Inflammatory macrophage (primary cell): Measurements from ENCODE around the gene PGLYRP3.

ENCODE experiments used
- DNase-seq, 2 donors: peaks; one replicate each; pipeline ENCODE4 v3.0.0-alpha.2; 2020 to 2022

PGLYRP3 gene

GRCh38 chr1:153259387-153259786, 53.4 kb downstream of the PGLYRP3 start, which contains the start of gene LORICRIN:
Gene LORICRIN (plus strand): TSS chr1:153259687. CDS start chr1:153260950, 1,263 bp downstream.
- DNase-seq = no peak

GRCh38 chr1:153253693-153254092, 59.1 kb downstream of the PGLYRP3 start:
- DNase-seq = no peak

DNA sequence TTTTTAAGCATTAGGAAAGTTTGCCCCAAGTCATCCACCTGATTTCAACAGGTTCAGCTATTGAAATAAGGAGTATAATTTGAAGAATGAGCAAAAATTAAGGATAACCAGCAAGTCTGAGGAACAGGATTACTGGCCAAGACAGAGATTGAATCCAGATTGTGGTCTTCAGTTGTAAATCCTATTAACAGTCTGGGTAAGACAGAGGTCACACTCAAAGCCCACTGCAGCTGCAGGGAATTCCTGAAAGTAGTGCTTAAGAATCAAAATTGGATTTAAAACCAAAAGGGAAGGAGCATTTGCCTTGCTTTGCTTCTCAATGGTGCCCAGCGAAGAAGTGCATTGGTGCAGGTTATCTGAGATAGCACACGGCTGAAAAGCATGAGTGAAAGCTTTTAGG, 59.7 kb downstream of the PGLYRP3 start:
- DNase-seq = no peak

DNA sequence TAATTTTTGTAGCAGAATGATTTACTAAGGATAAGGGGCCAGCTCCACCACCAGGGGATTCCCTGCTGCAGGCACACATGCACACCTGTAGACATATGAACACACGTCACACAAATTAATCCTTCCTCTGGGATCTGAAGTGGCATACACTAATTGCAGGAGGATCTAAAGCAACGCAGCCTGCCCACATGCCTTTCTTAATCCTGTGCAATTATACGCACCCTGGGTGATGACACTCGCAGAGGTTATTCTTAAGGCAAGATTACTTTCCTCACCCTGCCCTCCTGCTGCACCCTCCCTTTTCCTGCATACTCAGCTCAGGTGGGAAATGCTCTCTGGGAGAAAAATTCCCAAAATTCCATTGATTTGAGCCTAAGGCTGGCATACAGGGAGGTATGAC, 60.8 kb downstream of the PGLYRP3 start:
- no peak for DNase-seq

- DNase-seq = no peak
Observed at GRCh38 chr1:153251562-153251961, 61.2 kb downstream of the PGLYRP3 start.

DNA sequence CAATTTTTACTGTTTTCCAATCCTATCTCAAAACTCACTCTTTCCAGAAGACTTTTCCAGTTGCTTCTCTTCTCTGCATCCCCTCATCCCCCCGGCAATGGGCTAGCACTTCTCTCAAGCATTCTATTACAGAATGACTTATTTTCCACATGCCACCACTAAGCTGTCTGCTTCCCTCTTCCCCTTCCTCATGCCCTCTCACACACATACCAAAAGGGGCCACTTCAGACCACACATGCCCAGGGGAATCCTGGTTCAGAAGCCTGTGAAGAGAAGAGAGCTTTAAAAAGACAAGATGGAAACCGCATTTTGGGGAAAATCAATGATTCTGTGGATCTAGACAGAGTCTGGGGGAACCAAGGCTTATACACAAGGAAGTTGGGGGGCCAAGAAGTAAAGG, 61.7 kb downstream of the PGLYRP3 start:
- no peak for DNase-seq

GRCh38 chr1:153250166-153250565, 62.6 kb downstream of the PGLYRP3 start:
- DNase-seq = no peak

GRCh38 chr1:153248176-153248879, 64.4 kb downstream of the PGLYRP3 start:
- DNase-seq = no peak
